ENCODE measurements around the gene BAZ1B.

The BAZ1B gene

GRCh38 chr7:73512018-73512780 is 9.9 kb downstream of the BAZ1B start:
- peaks cover 4% of the 10 kb centered on the region for H3K4me1 ChIP-seq (ENCODE audit: insufficient read depth, low read length, severe bottlenecking)

GRCh38 chr7:73509463-73509862 is 12.6 kb downstream of the BAZ1B start:
- no peak overlapping the region for H3K9ac ChIP-seq (ENCODE audit: low read length)
- H3K9me3 ChIP-seq (ENCODE audit: low read length): no peaks in the 10 kb centered on the region
- no peaks in the 10 kb centered on the region for H3K4me1 ChIP-seq (ENCODE audit: insufficient read depth, low read length, severe bottlenecking)
- no peak for TF ChIP-seq CTCF (IDR thresholded peaks at IDR 0.05; ENCODE audit: low read length)
- TF ChIP-seq EZH2 (IDR thresholded peaks at IDR 0.05; ENCODE audit: borderline replicate concordance, low read length): no peak
- no peaks in the 10 kb centered on the region for H3K27me3 ChIP-seq (ENCODE audit: insufficient read depth, low read length)
- peaks cover 49% of the 10 kb centered on the region for H3K79me2 ChIP-seq (ENCODE audit: insufficient read depth, low read length)
- H3K4me2 ChIP-seq (ENCODE audit: low read length): no peak overlapping the region
- peaks cover 97% of the 10 kb centered on the region for H3K36me3 ChIP-seq (ENCODE audit: insufficient read depth, low read length)
- no peaks in the 10 kb centered on the region for H3K9me2 ChIP-seq (ENCODE audit: low read depth, low read length)
- no peaks in the 10 kb centered on the region for H3F3A ChIP-seq (ENCODE audit: insufficient read depth, low read length)
- no peaks in the 10 kb centered on the region for H4K20me1 ChIP-seq (ENCODE audit: insufficient read depth, low read length)
- H2AFZ ChIP-seq (ENCODE audit: low read length): no peak overlapping the region
- no peak overlapping the region for H3K27ac ChIP-seq (ENCODE audit: low read depth, low read length, poor library complexity, severe bottlenecking)
- H3K4me3 ChIP-seq (ENCODE audit: low read depth, low read length, poor library complexity, severe bottlenecking): no peak overlapping the region

More at GRCh38 chr7:73512018-73512780, 9.9 kb downstream of the BAZ1B start:
- no peaks in the 10 kb centered on the region for H4K20me1 ChIP-seq (ENCODE audit: insufficient read depth, low read length)
- no peaks in the 10 kb centered on the region for H3K9me3 ChIP-seq (ENCODE audit: low read length)
- H3K9me2 ChIP-seq (ENCODE audit: low read depth, low read length): no peaks in the 10 kb centered on the region
- H2AFZ ChIP-seq (ENCODE audit: low read length): no peak overlapping the region
- H3K4me2 ChIP-seq (ENCODE audit: low read length): no peak overlapping the region
- H3F3A ChIP-seq (ENCODE audit: insufficient read depth, low read length): no peaks in the 10 kb centered on the region
- H3K27me3 ChIP-seq (ENCODE audit: insufficient read depth, low read length): no peaks in the 10 kb centered on the region
- no peak overlapping the region for H3K27ac ChIP-seq (ENCODE audit: low read depth, low read length, poor library complexity, severe bottlenecking)
- peaks cover 99% of the 10 kb centered on the region for H3K36me3 ChIP-seq (ENCODE audit: insufficient read depth, low read length)
- TF ChIP-seq CTCF (IDR thresholded peaks at IDR 0.05; ENCODE audit: low read length): no peak
- no peak for TF ChIP-seq EZH2 (IDR thresholded peaks at IDR 0.05; ENCODE audit: borderline replicate concordance, low read length)
- no peak overlapping the region for H3K4me3 ChIP-seq (ENCODE audit: low read depth, low read length, poor library complexity, severe bottlenecking)
- H3K9ac ChIP-seq (ENCODE audit: low read length): no peak overlapping the region
- peaks cover 74% of the 10 kb centered on the region for H3K79me2 ChIP-seq (ENCODE audit: insufficient read depth, low read length)

GRCh38 chr7:73507556-73507955 is 14.5 kb downstream of the BAZ1B start:
- TF ChIP-seq CTCF (IDR thresholded peaks at IDR 0.05; ENCODE audit: low read length) (no peak), EZH2 (IDR thresholded peaks at IDR 0.05; ENCODE audit: borderline replicate concordance, low read length) (no peak)
- Histone ChIP-seq H3K9ac (ENCODE audit: low read length) (no peak overlapping the region), H3K4me1 (ENCODE audit: insufficient read depth, low read length, severe bottlenecking) (no peaks in the 10 kb centered on the region), H3F3A (ENCODE audit: insufficient read depth, low read length) (no peaks in the 10 kb centered on the region), H4K20me1 (ENCODE audit: insufficient read depth, low read length) (0 out of 2 replicates have a peak, but pooled peaks cover 2% of the 10 kb centered on the region), H2AFZ (ENCODE audit: low read length) (no peak overlapping the region), H3K9me2 (ENCODE audit: low read depth, low read length) (no peaks in the 10 kb centered on the region), H3K36me3 (ENCODE audit: insufficient read depth, low read length) (peaks cover 97% of the 10 kb centered on the region), H3K79me2 (ENCODE audit: insufficient read depth, low read length) (peaks cover 39% of the 10 kb centered on the region), H3K27me3 (ENCODE audit: insufficient read depth, low read length) (no peaks in the 10 kb centered on the region), H3K4me2 (ENCODE audit: low read length) (no peak overlapping the region), H3K27ac (ENCODE audit: low read depth, low read length, poor library complexity, severe bottlenecking) (no peak overlapping the region), H3K4me3 (ENCODE audit: low read depth, low read length, poor library complexity, severe bottlenecking) (no peak overlapping the region), H3K9me3 (ENCODE audit: low read length) (no peaks in the 10 kb centered on the region)

Data from OCI-LY1 (cell line).